ENCODE results near the gene FNDC10. TPM values are rescaled to one million over a fixed set of nuclear protein-coding genes. Genes with fewer than 3 reads are reported as not detected.

The FNDC10 gene
- total RNA-seq, 1 experiment from 2014 or later: not detected

DNA sequence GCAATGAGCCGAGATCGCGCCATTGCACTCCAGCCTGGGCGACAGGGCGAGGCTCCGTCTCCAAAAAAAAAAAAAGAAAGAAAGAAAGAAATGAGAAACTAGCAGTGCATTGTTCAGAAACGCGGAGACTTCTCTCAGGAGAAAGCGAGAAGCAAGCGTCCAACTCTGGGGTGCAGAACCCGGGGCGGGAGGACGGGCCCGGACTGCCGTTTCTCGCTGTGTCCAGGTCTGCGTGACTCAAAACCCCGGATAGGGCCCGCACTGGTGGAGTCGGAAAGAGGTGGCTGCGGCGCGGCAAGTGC is 15.0 kb upstream of the FNDC10 start:
- peaks cover 23% of the 10 kb centered on the region for H3K4me1 ChIP-seq (ENCODE audit: low read length)
- H3K27ac ChIP-seq (ENCODE audit: low read length): no peak overlapping the region
- H3K4me2 ChIP-seq (ENCODE audit: low read depth, low read length, poor library complexity, severe bottlenecking): peak overlapping the region; percentile 100
- no peak for DNase-seq
- 0 out of 2 replicates have a peak overlapping the region, but pooled peaks have one; percentile 45 for H2AFZ ChIP-seq (ENCODE audit: low read length)
- H3K79me2 ChIP-seq (ENCODE audit: low read length): peaks cover 14% of the 10 kb centered on the region; the same call in 1 of the 2 replicates
- peaks cover 19% of the 10 kb centered on the region for H4K20me1 ChIP-seq (ENCODE audit: insufficient read depth, low read depth, low read length)
- peak overlapping the region; percentile 99 for H3K4me3 ChIP-seq (ENCODE audit: low read length)
- H3K36me3 ChIP-seq (ENCODE audit: insufficient read depth, low read length): no peaks in the 10 kb centered on the region
- H3K9me2 ChIP-seq (replicated peaks; ENCODE audit: insufficient read depth, low read length): no peaks in the 10 kb centered on the region
- H3K9ac ChIP-seq (ENCODE audit: low read length): peak overlapping the region; percentile 75
- H3K9me3 ChIP-seq (ENCODE audit: low read length): no peaks in the 10 kb centered on the region
- no peaks in the 10 kb centered on the region for H3K27me3 ChIP-seq (ENCODE audit: low read length)

DNA sequence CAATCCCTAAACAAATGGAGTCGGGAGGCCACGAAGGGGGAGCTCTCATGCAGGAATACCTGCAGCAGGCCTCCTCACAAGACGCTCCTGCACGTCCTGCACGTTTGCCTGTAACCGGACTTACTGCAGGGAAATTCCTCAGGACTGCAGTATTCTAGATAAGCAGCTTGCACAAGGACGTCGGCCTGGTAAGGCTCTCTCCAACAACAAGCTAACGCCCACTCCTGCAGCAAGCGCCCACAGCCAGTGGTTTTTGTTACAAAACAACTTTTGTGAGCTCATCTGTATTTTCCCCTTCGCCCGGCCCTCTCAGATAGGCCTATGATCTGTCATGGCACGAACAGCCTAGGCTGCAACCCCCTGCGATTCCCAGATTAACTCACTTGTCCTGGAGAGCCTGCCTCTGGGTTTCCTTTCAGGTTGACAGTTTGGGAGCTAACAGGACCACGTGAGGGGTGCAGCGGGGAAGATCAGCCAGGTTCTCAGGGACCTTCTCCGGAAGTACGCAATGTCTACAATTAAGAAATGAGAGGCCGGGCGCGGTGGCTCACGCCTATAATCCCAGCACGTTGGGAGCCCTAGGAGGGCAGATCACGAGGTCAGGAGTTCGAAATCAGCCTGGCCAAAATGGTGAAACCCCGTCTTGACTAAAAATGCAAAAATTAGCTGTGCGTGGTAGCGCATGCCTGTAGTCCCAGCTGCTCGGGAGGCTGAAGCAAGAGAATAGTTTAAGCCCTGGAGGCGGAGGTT is 14.4 kb upstream of the FNDC10 start:
- DNase-seq: no peak
- Histone ChIP-seq H3K27me3 (ENCODE audit: low read length) (no peaks in the 10 kb centered on the region), H3K36me3 (ENCODE audit: insufficient read depth, low read length) (no peaks in the 10 kb centered on the region), H3K4me2 (ENCODE audit: low read depth, low read length, poor library complexity, severe bottlenecking) (peak overlapping the region; percentile 100), H3K9me2 (replicated peaks; ENCODE audit: insufficient read depth, low read length) (no peaks in the 10 kb centered on the region), H3K9me3 (ENCODE audit: low read length) (no peaks in the 10 kb centered on the region), H3K79me2 (ENCODE audit: low read length) (peaks cover 14% of the 10 kb centered on the region; the same call in 1 of the 2 replicates), H2AFZ (ENCODE audit: low read length) (0 out of 2 replicates have a peak overlapping the region, but pooled peaks have one; percentile 45), H4K20me1 (ENCODE audit: insufficient read depth, low read depth, low read length) (peaks cover 19% of the 10 kb centered on the region), H3K9ac (ENCODE audit: low read length) (peak overlapping the region; percentile 75), H3K27ac (ENCODE audit: low read length) (no peak overlapping the region), H3K4me1 (ENCODE audit: low read length) (peaks cover 23% of the 10 kb centered on the region), H3K4me3 (ENCODE audit: low read length) (peak overlapping the region; percentile 99)

DNA sequence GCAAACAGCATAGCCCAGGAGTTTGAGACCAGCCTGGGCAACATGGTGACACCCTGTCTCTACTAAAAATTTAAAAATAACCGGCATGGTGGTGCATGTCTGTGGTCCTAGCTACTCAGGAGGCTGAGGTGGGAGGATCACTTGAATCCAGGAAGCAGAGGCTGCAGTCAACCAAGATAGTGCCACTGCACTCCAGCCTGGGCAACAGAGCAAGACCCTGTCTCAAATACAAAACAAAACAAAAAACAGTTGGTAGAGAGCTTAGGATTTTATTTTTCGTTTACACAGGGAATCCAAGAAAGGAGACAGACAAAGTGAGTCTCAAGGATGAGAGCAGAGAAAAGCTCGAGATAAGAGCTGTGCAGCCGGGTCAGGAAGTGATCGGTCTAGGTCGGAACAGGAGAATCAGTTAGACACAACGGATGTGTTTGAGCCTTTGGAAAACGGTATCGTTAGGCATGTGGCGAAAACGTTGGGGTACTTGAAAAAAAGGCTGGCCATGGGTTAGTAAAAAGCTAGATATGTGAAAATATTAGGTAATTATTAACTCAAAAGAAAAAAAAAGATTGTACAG is 13.7 kb upstream of the FNDC10 start:
- no peaks in the 10 kb centered on the region for H3K9me3 ChIP-seq (ENCODE audit: low read length)
- no peak overlapping the region for H3K4me3 ChIP-seq (ENCODE audit: low read length)
- no peak overlapping the region for H3K27ac ChIP-seq (ENCODE audit: low read length)
- no peak overlapping the region for H2AFZ ChIP-seq (ENCODE audit: low read length)
- H4K20me1 ChIP-seq (ENCODE audit: insufficient read depth, low read depth, low read length): peaks cover 19% of the 10 kb centered on the region
- H3K27me3 ChIP-seq (ENCODE audit: low read length): no peaks in the 10 kb centered on the region
- peaks cover 23% of the 10 kb centered on the region for H3K4me1 ChIP-seq (ENCODE audit: low read length)
- H3K36me3 ChIP-seq (ENCODE audit: insufficient read depth, low read length): no peaks in the 10 kb centered on the region
- H3K9ac ChIP-seq (ENCODE audit: low read length): no peak overlapping the region
- no peaks in the 10 kb centered on the region for H3K9me2 ChIP-seq (replicated peaks; ENCODE audit: insufficient read depth, low read length)
- peak overlapping the region; percentile 100 for H3K4me2 ChIP-seq (ENCODE audit: low read depth, low read length, poor library complexity, severe bottlenecking)
- no peak for DNase-seq
- H3K79me2 ChIP-seq (ENCODE audit: low read length): peaks cover 14% of the 10 kb centered on the region; the same call in 1 of the 2 replicates

DNA sequence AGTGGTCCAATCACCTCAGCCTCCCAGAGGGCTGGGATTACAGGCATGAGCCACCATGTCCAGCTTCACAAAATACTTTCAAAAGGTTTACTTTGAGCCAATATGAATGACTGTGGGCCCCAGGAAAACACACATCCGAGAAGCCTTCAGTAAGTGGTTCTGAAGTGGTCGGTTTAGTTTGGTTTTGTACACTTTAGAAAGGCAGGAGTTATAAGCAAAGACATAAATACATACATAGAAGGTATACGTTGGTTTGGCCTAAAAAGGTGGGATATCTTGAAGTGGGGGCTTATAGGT is 12.1 kb upstream of the FNDC10 start:
- Histone ChIP-seq H3K27me3 (ENCODE audit: low read length) (no peaks in the 10 kb centered on the region), H3K4me3 (ENCODE audit: low read length) (no peak overlapping the region), H3K27ac (ENCODE audit: low read length) (no peak overlapping the region), H3K9me3 (ENCODE audit: low read length) (no peaks in the 10 kb centered on the region), H3K36me3 (ENCODE audit: insufficient read depth, low read length) (no peaks in the 10 kb centered on the region), H4K20me1 (ENCODE audit: insufficient read depth, low read depth, low read length) (peaks cover 19% of the 10 kb centered on the region), H2AFZ (ENCODE audit: low read length) (no peak overlapping the region), H3K4me1 (ENCODE audit: low read length) (peaks cover 20% of the 10 kb centered on the region), H3K9me2 (replicated peaks; ENCODE audit: insufficient read depth, low read length) (no peaks in the 10 kb centered on the region), H3K4me2 (ENCODE audit: low read depth, low read length, poor library complexity, severe bottlenecking) (no peak overlapping the region), H3K9ac (ENCODE audit: low read length) (no peak overlapping the region), H3K79me2 (ENCODE audit: low read length) (peaks cover 14% of the 10 kb centered on the region; the same call in 1 of the 2 replicates)
- no peak for DNase-seq

DNA sequence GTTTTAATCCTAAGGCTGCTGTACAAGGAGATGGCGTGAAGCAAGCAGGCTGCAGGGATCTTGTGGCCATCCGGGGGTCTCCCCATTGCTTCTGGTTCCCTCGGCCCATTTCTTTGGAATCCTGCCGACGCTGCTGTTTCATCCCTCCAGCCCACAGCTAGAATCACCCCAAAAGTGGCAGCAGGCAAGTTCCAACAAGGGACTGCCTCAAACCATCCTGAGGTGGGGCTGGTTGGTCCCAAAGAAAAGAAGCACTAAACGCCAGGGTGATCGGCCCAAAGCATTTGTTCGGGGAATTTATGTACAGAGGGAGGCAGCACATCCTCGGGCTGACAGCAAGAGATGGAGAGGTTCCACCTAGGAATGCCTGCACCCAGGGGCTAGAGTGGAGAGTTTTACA is 10.9 kb upstream of the FNDC10 start:
- Histone ChIP-seq H3K9me3 (ENCODE audit: low read length) (no peaks in the 10 kb centered on the region), H3K36me3 (ENCODE audit: insufficient read depth, low read length) (no peaks in the 10 kb centered on the region), H3K9ac (ENCODE audit: low read length) (no peak overlapping the region), H3K27me3 (ENCODE audit: low read length) (no peaks in the 10 kb centered on the region), H3K4me2 (ENCODE audit: low read depth, low read length, poor library complexity, severe bottlenecking) (no peak overlapping the region), H3K27ac (ENCODE audit: low read length) (no peak overlapping the region), H3K4me3 (ENCODE audit: low read length) (no peak overlapping the region), H4K20me1 (ENCODE audit: insufficient read depth, low read depth, low read length) (peaks cover 11% of the 10 kb centered on the region; the same call in 1 of the 2 replicates), H3K79me2 (ENCODE audit: low read length) (peaks cover 7% of the 10 kb centered on the region; the same call in 1 of the 2 replicates), H3K9me2 (replicated peaks; ENCODE audit: insufficient read depth, low read length) (no peaks in the 10 kb centered on the region), H2AFZ (ENCODE audit: low read length) (no peak overlapping the region), H3K4me1 (ENCODE audit: low read length) (peaks cover 11% of the 10 kb centered on the region)
- no peak for DNase-seq

DNA sequence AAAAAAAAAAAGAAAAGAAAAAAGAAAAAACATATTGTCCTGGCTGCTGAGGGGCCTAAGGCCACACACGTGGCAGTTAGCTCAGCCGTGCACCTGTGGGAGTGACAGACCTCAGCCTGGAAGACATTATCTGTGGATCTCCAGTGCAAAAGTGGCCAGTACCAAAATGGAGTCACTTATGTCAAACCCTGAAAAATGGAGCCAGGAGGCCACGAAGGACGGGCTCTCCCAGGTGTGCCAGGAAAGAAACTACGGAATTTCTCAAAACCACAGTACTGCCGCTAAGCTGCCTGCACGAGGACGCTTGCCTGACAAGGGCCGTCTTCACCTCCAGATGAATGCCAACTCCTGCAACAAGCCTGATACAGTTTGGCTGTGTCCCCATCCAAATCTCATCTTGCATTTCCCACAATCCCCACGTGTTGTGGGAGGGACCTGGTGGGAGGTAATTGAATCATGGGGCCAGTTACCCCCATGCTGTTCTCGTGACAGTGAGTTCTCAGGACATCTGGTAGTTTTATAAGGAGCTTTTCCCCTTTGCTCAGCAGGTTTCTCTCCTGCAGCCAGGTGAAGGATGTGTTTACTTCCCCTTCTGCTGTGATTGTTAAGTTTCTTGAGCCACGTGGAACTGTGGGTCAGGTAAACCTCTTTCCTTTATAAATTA is 10.0 kb upstream of the FNDC10 start:
- H3K27ac ChIP-seq (ENCODE audit: low read length): no peak overlapping the region
- no peak overlapping the region for H3K4me2 ChIP-seq (ENCODE audit: low read depth, low read length, poor library complexity, severe bottlenecking)
- H3K4me3 ChIP-seq (ENCODE audit: low read length): no peak overlapping the region
- peaks cover 11% of the 10 kb centered on the region for H3K4me1 ChIP-seq (ENCODE audit: low read length)
- no peaks in the 10 kb centered on the region for H3K36me3 ChIP-seq (ENCODE audit: insufficient read depth, low read length)
- no peaks in the 10 kb centered on the region for H3K9me3 ChIP-seq (ENCODE audit: low read length)
- no peak for DNase-seq
- H3K9me2 ChIP-seq (replicated peaks; ENCODE audit: insufficient read depth, low read length): no peaks in the 10 kb centered on the region
- no peaks in the 10 kb centered on the region for H3K27me3 ChIP-seq (ENCODE audit: low read length)
- H3K9ac ChIP-seq (ENCODE audit: low read length): no peak overlapping the region
- peaks cover 7% of the 10 kb centered on the region; the same call in 1 of the 2 replicates for H3K79me2 ChIP-seq (ENCODE audit: low read length)
- H2AFZ ChIP-seq (ENCODE audit: low read length): no peak overlapping the region
- peaks cover 11% of the 10 kb centered on the region; the same call in 1 of the 2 replicates for H4K20me1 ChIP-seq (ENCODE audit: insufficient read depth, low read depth, low read length)

DNA sequence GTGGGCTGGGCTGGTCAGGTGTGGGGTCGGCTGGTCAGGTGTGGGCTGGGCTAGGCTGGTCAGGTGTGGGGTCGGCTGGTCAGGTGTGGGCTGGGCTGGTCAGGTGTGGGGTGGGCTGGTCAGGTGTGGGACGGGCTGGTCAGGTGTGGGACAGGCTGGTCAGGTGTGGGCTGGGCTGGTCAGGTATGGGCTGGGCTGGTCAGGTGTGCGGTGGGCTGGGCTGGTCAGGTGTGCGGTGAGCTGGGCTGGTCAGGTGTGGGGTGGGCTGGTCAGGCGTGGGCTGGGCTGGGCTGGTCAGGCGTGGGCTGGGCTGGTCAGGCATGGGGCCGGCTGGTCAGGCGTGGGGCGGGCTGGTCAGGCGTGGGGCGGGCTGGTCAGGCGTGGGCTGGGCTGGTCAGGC is 6.3 kb upstream of the FNDC10 start:
- Histone ChIP-seq H3K36me3 (ENCODE audit: insufficient read depth, low read length) (no peaks in the 10 kb centered on the region), H3K4me3 (ENCODE audit: low read length) (no peak overlapping the region), H3K79me2 (ENCODE audit: low read length) (no peaks in the 10 kb centered on the region), H3K9ac (ENCODE audit: low read length) (no peak overlapping the region), H2AFZ (ENCODE audit: low read length) (no peak overlapping the region), H3K9me2 (replicated peaks; ENCODE audit: insufficient read depth, low read length) (no peaks in the 10 kb centered on the region), H4K20me1 (ENCODE audit: insufficient read depth, low read depth, low read length) (no peaks in the 10 kb centered on the region), H3K4me2 (ENCODE audit: low read depth, low read length, poor library complexity, severe bottlenecking) (no peak overlapping the region), H3K27me3 (ENCODE audit: low read length) (no peaks in the 10 kb centered on the region), H3K4me1 (ENCODE audit: low read length) (peaks cover 13% of the 10 kb centered on the region), H3K27ac (ENCODE audit: low read length) (no peak overlapping the region), H3K9me3 (ENCODE audit: low read length) (no peaks in the 10 kb centered on the region)
- DNase-seq: no peak

DNA sequence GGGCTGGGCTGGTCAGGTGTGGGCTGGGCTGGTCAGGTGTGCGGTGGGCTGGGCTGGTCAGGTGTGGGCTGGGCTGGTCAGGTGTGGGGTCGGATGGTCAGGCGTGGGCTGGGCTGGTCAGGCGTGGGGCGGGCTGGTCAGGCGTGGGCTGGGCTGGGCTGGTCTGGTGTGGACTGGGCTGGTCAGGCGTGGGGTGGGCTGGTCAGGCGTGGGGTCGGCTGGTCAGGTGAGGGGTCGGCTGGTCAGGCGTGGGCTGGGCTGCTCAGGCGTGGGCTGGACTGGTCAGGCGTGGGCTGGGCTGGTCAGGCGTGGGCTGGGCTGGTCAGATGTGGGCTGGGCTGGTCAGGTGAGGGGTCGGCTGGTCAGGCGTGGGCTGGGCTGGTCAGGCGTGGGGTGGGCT is 5.8 kb upstream of the FNDC10 start:
- H2AFZ ChIP-seq (ENCODE audit: low read length): no peak overlapping the region
- H3K79me2 ChIP-seq (ENCODE audit: low read length): no peaks in the 10 kb centered on the region
- no peaks in the 10 kb centered on the region for H3K36me3 ChIP-seq (ENCODE audit: insufficient read depth, low read length)
- H3K9me3 ChIP-seq (ENCODE audit: low read length): no peaks in the 10 kb centered on the region
- DNase-seq: no peak
- no peak overlapping the region for H3K9ac ChIP-seq (ENCODE audit: low read length)
- no peak overlapping the region for H3K4me3 ChIP-seq (ENCODE audit: low read length)
- H3K9me2 ChIP-seq (replicated peaks; ENCODE audit: insufficient read depth, low read length): no peaks in the 10 kb centered on the region
- H3K4me1 ChIP-seq (ENCODE audit: low read length): peaks cover 13% of the 10 kb centered on the region
- H3K27me3 ChIP-seq (ENCODE audit: low read length): no peaks in the 10 kb centered on the region
- no peak overlapping the region for H3K4me2 ChIP-seq (ENCODE audit: low read depth, low read length, poor library complexity, severe bottlenecking)
- no peak overlapping the region for H3K27ac ChIP-seq (ENCODE audit: low read length)
- H4K20me1 ChIP-seq (ENCODE audit: insufficient read depth, low read depth, low read length): no peaks in the 10 kb centered on the region
